Endothelial cell (in vitro differentiated cells): Measurements from ENCODE around the gene SLC5A4. TPM values are rescaled to one million over a fixed set of nuclear protein-coding genes. Genes with fewer than 3 reads are reported as not detected.

Experiments
- DNase-seq: peaks from one replicate; pipeline ENCODE4 v3.0.0; 2021; ENCODE audit warnings: low spot score
- H3K27ac Mint-ChIP-seq: one replicate; pipeline ENCODE4 v1.8.0; 2021; ENCODE audit warnings: mixed read lengths, inconsistent platforms; ENCODE audit not compliant: unreplicated experiment
- H3K27me3 Mint-ChIP-seq: one replicate; pipeline ENCODE4 v1.8.0; 2021; ENCODE audit warnings: mild to moderate bottlenecking, moderate library complexity, mixed read lengths, inconsistent platforms; ENCODE audit not compliant: unreplicated experiment
- H3K36me3 Mint-ChIP-seq: one replicate; pipeline ENCODE4 v1.8.0; 2021; ENCODE audit warnings: mild to moderate bottlenecking, low read depth, mixed read lengths, inconsistent platforms; ENCODE audit not compliant: unreplicated experiment
- H3K4me1 Mint-ChIP-seq: one replicate; pipeline ENCODE4 v1.8.0; 2021; ENCODE audit warnings: mild to moderate bottlenecking, mixed read lengths, inconsistent platforms; ENCODE audit not compliant: unreplicated experiment
- H3K4me3 Mint-ChIP-seq: one replicate; pipeline ENCODE4 v1.8.0; 2021; ENCODE audit warnings: mild to moderate bottlenecking, mixed read lengths, inconsistent platforms; ENCODE audit not compliant: unreplicated experiment
- H3K9me3 Mint-ChIP-seq: one replicate; pipeline ENCODE4 v1.8.0; 2021; ENCODE audit warnings: mixed read lengths, inconsistent platforms; ENCODE audit not compliant: unreplicated experiment
- CTCF ChIP-seq: fragments of 200-600 bp; sonication (generic); IDR thresholded peaks from one replicate; pipeline ENCODE4 v1.5.0; 2021; ENCODE audit warnings: antibody characterized with exemption; ENCODE audit not compliant: unreplicated experiment
- total RNA-seq: library from RNA; stranded (reverse); fragmentation: NEBNext Ultra II Directional; extraction: Animal tissue kit (Norgen Biotek cat#: 25700); gene quantifications from one replicate; pipeline ENCODE4 v1.2.1, GENCODE V29; 2021; ENCODE audit not compliant: unreplicated experiment

SLC5A4 gene
- total RNA-seq, 1 donor from 2014 or later = not detected

GRCh38 chr22:32219026-32219425 is 36.1 kb downstream of the SLC5A4 start:
- H3K27ac Mint-ChIP-seq = no peak overlapping the region
- no peaks in the 10 kb centered on the region for H3K27me3 Mint-ChIP-seq
- H3K4me1 Mint-ChIP-seq = peaks cover 19% of the 10 kb centered on the region
- peaks cover 5% of the 10 kb centered on the region for H3K36me3 Mint-ChIP-seq
- TF ChIP-seq CTCF = no peak
- no peak for DNase-seq
- no peak overlapping the region for H3K4me3 Mint-ChIP-seq
- peaks cover 3% of the 10 kb centered on the region for H3K9me3 Mint-ChIP-seq

GRCh38 chr22:32218470-32218869 is 36.7 kb downstream of the SLC5A4 start:
- peaks cover 5% of the 10 kb centered on the region for H3K36me3 Mint-ChIP-seq
- no peak for DNase-seq
- no peaks in the 10 kb centered on the region for H3K27me3 Mint-ChIP-seq
- peaks cover 19% of the 10 kb centered on the region for H3K4me1 Mint-ChIP-seq
- TF ChIP-seq CTCF = no peak
- H3K4me3 Mint-ChIP-seq = no peak overlapping the region
- no peak overlapping the region for H3K27ac Mint-ChIP-seq
- H3K9me3 Mint-ChIP-seq = peaks cover 3% of the 10 kb centered on the region

GRCh38 chr22:32217465-32217864 is 37.7 kb downstream of the SLC5A4 start:
- no peak for DNase-seq
- Mint-ChIP-seq H3K27ac (no peak overlapping the region), H3K4me1 (peaks cover 27% of the 10 kb centered on the region), H3K9me3 (peaks cover 3% of the 10 kb centered on the region), H3K27me3 (no peaks in the 10 kb centered on the region), H3K4me3 (no peak overlapping the region), H3K36me3 (peaks cover 12% of the 10 kb centered on the region)
- no peak for TF ChIP-seq CTCF

GRCh38 chr22:32216911-32217310 is 38.2 kb downstream of the SLC5A4 start:
- Mint-ChIP-seq H3K27ac (no peak overlapping the region), H3K27me3 (no peaks in the 10 kb centered on the region), H3K36me3 (peaks cover 14% of the 10 kb centered on the region), H3K9me3 (peaks cover 3% of the 10 kb centered on the region), H3K4me3 (peak overlapping the region; percentile 63), H3K4me1 (peaks cover 33% of the 10 kb centered on the region)
- no peak for DNase-seq
- no peak for TF ChIP-seq CTCF

GRCh38 chr22:32211011-32211410 is 44.1 kb downstream of the SLC5A4 start:
- H3K4me3 Mint-ChIP-seq = no peak overlapping the region
- H3K27ac Mint-ChIP-seq = peak overlapping the region; percentile 82
- no peaks in the 10 kb centered on the region for H3K9me3 Mint-ChIP-seq
- H3K36me3 Mint-ChIP-seq = peaks cover 19% of the 10 kb centered on the region
- peaks cover 11% of the 10 kb centered on the region for H3K27me3 Mint-ChIP-seq
- TF ChIP-seq CTCF = no peak
- DNase-seq = no peak
- H3K4me1 Mint-ChIP-seq = peaks cover 51% of the 10 kb centered on the region
